HepG2 (cell line): ENCODE measurements around the gene GTF2H4. TPM values are rescaled to one million over a fixed set of nuclear protein-coding genes. Genes with fewer than 3 reads are reported as not detected.

Source experiments
- BRCA1 ChIP-seq: sonication (generic); formaldehyde crosslinking; IDR thresholded peaks from 2 replicates; pipeline ENCODE4 v1.4.0; 2020; ENCODE audit warnings: missing genetic modification reagents
- CREM ChIP-seq, 2 experiments: sonication (generic) in 1 of 2; formaldehyde crosslinking in 1 of 2; IDR thresholded peaks; 2 replicates each; pipeline versions ENCODE4 v1.4.0 to v1.6.1; 2016 to 2020; ENCODE audit warnings: antibody characterized with exemption in 1 of 2, mild to moderate bottlenecking in 1 of 2, missing genetic modification reagents in 1 of 2
- DR1 ChIP-seq: sonication (generic); formaldehyde crosslinking; IDR thresholded peaks from 2 replicates; pipeline ENCODE4 v1.8.0; 2021; ENCODE audit warnings: mild to moderate bottlenecking, missing genetic modification reagents, inconsistent platforms
- HOMEZ ChIP-seq: IDR thresholded peaks from 2 replicates; pipeline ENCODE4 v1.6.1; 2016; ENCODE audit warnings: low read depth
- NR2F6 ChIP-seq, 2 experiments: IDR thresholded peaks; 2 replicates each; pipeline ENCODE4 v1.6.1; 2016; ENCODE audit warnings: antibody characterized with exemption in 1 of 2, mild to moderate bottlenecking in 1 of 2
- REXO4 ChIP-seq: sonication (generic); formaldehyde crosslinking; IDR thresholded peaks from 2 replicates; pipeline ENCODE4 v1.8.0; 2022; ENCODE audit warnings: missing genetic modification reagents, mild to moderate bottlenecking, borderline replicate concordance
- RFXAP ChIP-seq: sonication (generic); formaldehyde crosslinking; IDR thresholded peaks from 2 replicates; pipeline ENCODE4 v1.4.0; 2020; ENCODE audit warnings: missing genetic modification reagents, borderline replicate concordance
- RXRA ChIP-seq: sonication (generic); formaldehyde crosslinking; IDR thresholded peaks from 2 replicates; pipeline ENCODE4 v1.5.1; 2020; ENCODE audit warnings: missing genetic modification reagents
- SP4 ChIP-seq: sonication (generic); formaldehyde crosslinking; IDR thresholded peaks from 2 replicates; pipeline ENCODE4 v1.8.1; 2023; ENCODE audit warnings: mild to moderate bottlenecking, missing genetic modification reagents
- TFDP1 ChIP-seq: IDR thresholded peaks from 2 replicates; pipeline ENCODE4 v1.6.1; 2016; ENCODE audit warnings: missing compliant biosample characterization, missing genetic modification reagents, borderline replicate concordance
- ZBTB46 ChIP-seq: sonication (generic); formaldehyde crosslinking; IDR thresholded peaks from 2 replicates; pipeline ENCODE4 v1.4.0; 2020; ENCODE audit warnings: mild to moderate bottlenecking, missing genetic modification reagents, borderline replicate concordance
- ZNF143 ChIP-seq: sonication (generic); formaldehyde crosslinking; IDR thresholded peaks from 2 replicates; pipeline ENCODE4 v1.4.0; 2020; ENCODE audit warnings: missing genetic modification reagents
- polyA plus RNA-seq, 8 experiments: library from polyadenylated mRNA; depleted of rRNA in 3 of 8; stranded (reverse) in 7 of 8; unstranded in 1 of 8; fragments of >200 nt; fragmentation: Illumina TruSeq in 4 of 8; extraction: Trizol in 4 of 8; gene quantifications; 2 replicates each; pipeline versions ENCODE4 v1.2.1 to v1.2.3, GENCODE V29; 2011 to 2016; ENCODE audit warnings: low read depth in 4 of 8, missing spikeins in 1 of 8, mixed read lengths in 1 of 8; ENCODE audit not compliant: insufficient read depth in 1 of 8
- total RNA-seq, 5 experiments: library from RNA; depleted of rRNA; stranded (reverse); fragments of >200 nt; fragmentation: Illumina TruSeq; extraction: Trizol; gene quantifications; 2 replicates each; pipeline ENCODE4 v1.2.3, GENCODE V29; 2016; ENCODE audit warnings: low read depth in 1 of 5
- TF ChIP-seq, protein P1 (sequence below): sonication (generic); formaldehyde crosslinking; IDR thresholded peaks from 2 replicates; pipeline ENCODE4 v1.4.0; 2020; ENCODE audit warnings: missing genetic modification reagents, borderline replicate concordance
- TF ChIP-seq, protein P2 (sequence below): sonication (generic); formaldehyde crosslinking; IDR thresholded peaks from 2 replicates; pipeline ENCODE4 v1.4.0; 2020; ENCODE audit warnings: missing genetic modification reagents

The GTF2H4 gene
- total and polyA plus RNA-seq, 2 of the 13 experiments (the other 11 are each of a cell fraction or from before 2014, with no cell fraction given): 15.9 to 49.3 TPM

GRCh38 chr6:30885999-30886896 is 21.8 kb upstream of the GTF2H4 start (continued):
- TF ChIP-seq, protein P1, sequence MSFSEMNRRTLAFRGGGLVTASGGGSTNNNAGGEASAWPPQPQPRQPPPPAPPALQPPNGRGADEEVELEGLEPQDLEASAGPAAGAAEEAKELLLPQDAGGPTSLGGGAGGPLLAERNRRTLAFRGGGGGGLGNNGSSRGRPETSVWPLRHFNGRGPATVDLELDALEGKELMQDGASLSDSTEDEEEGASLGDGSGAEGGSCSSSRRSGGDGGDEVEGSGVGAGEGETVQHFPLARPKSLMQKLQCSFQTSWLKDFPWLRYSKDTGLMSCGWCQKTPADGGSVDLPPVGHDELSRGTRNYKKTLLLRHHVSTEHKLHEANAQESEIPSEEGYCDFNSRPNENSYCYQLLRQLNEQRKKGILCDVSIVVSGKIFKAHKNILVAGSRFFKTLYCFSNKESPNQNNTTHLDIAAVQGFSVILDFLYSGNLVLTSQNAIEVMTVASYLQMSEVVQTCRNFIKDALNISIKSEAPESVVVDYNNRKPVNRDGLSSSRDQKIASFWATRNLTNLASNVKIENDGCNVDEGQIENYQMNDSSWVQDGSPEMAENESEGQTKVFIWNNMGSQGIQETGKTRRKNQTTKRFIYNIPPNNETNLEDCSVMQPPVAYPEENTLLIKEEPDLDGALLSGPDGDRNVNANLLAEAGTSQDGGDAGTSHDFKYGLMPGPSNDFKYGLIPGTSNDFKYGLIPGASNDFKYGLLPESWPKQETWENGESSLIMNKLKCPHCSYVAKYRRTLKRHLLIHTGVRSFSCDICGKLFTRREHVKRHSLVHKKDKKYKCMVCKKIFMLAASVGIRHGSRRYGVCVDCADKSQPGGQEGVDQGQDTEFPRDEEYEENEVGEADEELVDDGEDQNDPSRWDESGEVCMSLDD (CRISPR knock-in tag): peak; percentile 98; the same call in 1 of the 2 replicates
- TF ChIP-seq NR2F6 (IDR thresholded peaks at IDR 0.05) (no peak), NR2F6 (CRISPR knock-in tag; IDR thresholded peaks at IDR 0.05) (0 out of 2 replicates have a peak, but pooled peaks have one; percentile 12), RXRA (peak; percentile 29), ZBTB46 (CRISPR knock-in tag) (peak; percentile 93; the same call in 1 of the 2 replicates), ZNF143 (CRISPR knock-in tag) (peak; percentile 65), BRCA1 (CRISPR knock-in tag) (no peak), HOMEZ (CRISPR knock-in tag) (peak; percentile 15; the same call in 1 of the 2 replicates), CREM (IDR thresholded peaks at IDR 0.05) (no peak), CREM (CRISPR knock-in tag; IDR thresholded peaks at IDR 0.05) (no peak), SP4 (no peak), RFXAP (CRISPR knock-in tag) (0 out of 2 replicates have a peak, but pooled peaks have one; percentile 38), TFDP1 (CRISPR knock-in tag) (no peak; the same call in 1 of the 2 replicates), REXO4 (CRISPR knock-in tag) (no peak), DR1 (no peak)
- TF ChIP-seq, protein P2, sequence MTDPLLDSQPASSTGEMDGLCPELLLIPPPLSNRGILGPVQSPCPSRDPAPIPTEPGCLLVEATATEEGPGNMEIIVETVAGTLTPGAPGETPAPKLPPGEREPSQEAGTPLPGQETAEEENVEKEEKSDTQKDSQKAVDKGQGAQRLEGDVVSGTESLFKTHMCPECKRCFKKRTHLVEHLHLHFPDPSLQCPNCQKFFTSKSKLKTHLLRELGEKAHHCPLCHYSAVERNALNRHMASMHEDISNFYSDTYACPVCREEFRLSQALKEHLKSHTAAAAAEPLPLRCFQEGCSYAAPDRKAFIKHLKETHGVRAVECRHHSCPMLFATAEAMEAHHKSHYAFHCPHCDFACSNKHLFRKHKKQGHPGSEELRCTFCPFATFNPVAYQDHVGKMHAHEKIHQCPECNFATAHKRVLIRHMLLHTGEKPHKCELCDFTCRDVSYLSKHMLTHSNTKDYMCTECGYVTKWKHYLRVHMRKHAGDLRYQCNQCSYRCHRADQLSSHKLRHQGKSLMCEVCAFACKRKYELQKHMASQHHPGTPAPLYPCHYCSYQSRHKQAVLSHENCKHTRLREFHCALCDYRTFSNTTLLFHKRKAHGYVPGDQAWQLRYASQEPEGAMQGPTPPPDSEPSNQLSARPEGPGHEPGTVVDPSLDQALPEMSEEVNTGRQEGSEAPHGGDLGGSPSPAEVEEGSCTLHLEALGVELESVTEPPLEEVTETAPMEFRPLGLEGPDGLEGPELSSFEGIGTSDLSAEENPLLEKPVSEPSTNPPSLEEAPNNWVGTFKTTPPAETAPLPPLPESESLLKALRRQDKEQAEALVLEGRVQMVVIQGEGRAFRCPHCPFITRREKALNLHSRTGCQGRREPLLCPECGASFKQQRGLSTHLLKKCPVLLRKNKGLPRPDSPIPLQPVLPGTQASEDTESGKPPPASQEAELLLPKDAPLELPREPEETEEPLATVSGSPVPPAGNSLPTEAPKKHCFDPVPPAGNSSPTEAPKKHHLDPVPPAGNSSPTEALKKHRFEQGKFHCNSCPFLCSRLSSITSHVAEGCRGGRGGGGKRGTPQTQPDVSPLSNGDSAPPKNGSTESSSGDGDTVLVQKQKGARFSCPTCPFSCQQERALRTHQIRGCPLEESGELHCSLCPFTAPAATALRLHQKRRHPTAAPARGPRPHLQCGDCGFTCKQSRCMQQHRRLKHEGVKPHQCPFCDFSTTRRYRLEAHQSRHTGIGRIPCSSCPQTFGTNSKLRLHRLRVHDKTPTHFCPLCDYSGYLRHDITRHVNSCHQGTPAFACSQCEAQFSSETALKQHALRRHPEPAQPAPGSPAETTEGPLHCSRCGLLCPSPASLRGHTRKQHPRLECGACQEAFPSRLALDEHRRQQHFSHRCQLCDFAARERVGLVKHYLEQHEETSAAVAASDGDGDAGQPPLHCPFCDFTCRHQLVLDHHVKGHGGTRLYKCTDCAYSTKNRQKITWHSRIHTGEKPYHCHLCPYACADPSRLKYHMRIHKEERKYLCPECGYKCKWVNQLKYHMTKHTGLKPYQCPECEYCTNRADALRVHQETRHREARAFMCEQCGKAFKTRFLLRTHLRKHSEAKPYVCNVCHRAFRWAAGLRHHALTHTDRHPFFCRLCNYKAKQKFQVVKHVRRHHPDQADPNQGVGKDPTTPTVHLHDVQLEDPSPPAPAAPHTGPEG (CRISPR knock-in tag): peak; percentile 83; the same call in 1 of the 2 replicates
